GM21786 (cell line): Measurements from ENCODE around the gene WDR76.

ENCODE experiments used
- ATAC-seq: cut with Tn5 transposase; IDR thresholded peaks from one replicate; pipeline ENCODE4 v1.9.1; 2021; ENCODE audit not compliant: unreplicated experiment

WDR76 gene

DNA sequence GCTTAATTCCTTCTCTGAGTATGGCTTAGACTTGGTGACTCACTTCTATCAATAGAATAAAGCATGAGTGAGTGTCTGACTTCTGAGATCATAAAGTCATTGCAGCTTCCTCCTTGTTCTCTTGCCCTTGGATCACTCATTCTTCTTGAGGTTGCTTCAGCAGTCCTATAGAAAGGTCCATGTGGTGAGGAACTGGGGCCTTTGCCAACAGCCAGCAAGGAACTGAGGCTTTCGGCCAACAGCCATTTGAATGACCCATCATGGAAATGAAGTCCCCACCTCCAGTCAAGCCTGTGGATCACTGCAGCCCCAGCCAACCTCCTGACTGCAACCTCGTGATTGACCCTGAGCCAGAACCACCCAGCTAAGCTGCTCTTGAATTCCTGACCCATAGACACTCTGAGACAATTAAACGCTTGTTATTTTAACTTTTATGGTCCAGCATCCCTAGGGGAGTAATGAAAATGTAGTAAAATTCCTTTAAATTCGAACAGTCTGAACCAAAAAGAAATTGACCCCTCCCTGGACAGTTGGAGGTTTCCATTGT is 84.5 kb downstream of the WDR76 start:
- ATAC-seq = no peak

DNA sequence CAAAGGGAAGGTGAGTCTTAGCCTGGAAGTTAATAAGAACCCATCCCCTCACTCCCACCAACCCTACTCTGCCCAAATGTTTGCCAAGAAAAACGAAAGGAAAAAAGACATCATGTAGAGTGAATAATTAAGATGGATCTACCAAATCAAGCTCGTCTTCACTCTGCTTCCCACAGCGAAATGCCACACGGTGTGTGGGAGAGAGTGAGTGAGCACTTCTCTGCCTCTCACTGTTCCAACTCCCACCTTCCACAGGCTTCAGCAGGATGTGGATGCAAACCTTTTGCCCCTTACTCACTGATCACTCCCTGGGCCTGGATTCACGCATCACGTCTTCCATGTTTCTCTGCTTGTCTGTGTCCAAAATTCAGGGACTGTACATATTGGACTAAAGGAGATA is 85.4 kb downstream of the WDR76 start:
- no peak for ATAC-seq

DNA sequence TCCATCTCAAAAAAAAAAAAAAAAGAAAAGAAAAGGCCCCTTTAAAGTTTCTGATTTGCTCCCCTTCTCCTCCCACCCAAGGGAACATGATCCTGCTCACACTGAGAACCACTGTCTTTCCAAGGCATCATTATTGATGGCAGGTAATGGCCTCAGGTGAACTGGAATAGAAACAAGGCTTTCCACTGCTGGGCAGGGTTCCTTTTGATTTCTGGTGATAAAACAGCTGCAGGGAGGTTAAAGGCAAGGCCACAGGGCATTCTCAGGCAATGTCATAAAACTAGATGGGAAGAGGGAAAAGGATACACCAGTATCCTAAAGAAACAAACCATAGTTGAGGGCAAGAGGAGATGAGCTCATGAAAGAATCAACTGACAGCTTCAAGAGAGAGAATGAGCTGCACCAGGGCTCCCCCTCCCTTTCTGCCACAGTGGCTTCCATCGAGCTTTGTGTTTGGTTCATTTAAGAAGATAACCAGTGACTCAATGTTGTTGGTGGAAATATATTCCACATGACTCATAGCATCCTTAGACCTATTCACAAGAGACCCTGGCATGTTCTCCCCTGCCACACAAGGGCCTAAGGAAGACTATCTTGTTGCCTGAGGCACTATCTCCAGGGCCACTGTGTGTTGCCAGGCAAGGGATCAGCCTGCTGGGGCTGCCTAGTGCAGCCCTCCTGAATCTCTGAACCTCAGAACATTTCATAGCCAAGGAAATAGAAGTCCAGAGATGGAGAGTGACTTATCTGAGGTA is 86.4 kb downstream of the WDR76 start:
- ATAC-seq = no peak

DNA sequence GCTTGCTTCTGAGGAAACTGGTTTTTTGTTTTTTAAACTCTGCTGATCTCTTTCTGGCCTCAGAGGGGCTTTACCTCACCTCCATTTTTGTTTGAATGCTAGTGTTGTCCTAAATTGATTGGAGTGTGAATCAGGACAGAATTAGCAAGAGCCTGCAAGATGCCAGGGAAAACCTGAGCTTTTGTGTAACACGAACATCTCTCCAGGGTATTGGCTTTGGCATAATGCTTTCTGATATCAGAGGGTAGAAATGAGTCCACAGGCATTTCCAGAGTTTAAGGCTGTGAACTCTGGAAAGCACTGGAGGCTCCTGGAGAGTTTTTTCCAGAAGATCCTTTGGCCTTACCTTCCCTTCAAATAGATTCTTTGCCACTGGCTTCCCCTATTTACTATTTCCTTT is 87.1 kb downstream of the WDR76 start:
- no peak for ATAC-seq

DNA sequence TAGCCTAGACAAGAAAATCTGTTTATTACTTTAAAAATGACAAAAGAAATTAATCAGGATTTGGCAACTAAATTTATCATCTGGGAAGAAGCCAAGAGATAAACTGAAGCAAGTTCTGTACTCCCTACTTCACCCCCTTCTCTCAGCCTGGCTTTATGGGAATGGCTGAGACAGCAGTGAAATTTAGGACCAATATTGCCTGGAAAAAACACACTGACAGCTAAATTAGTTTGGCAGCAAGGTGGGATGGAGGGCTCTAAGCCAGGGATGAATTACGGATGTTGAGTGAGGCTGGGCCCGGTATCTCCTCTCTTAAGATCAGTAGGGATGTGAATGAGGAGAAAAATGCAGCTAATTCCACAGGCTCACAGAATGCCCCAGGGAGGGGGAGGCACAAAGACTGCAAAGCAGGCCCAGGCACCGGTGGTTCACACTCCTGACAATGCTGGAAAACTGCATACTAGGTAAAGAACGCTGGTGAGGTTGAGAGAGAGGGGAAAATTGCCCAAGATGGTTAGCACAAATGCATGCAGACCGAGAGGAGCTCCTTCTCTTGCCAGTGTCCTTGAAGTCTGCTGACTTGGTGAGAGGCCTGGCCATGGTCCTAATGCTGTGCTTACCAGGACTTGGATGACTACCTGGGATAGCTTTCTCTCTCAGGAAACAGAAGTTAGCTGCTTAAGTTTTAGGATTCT is 89.0 kb downstream of the WDR76 start:
- no peak for ATAC-seq

DNA sequence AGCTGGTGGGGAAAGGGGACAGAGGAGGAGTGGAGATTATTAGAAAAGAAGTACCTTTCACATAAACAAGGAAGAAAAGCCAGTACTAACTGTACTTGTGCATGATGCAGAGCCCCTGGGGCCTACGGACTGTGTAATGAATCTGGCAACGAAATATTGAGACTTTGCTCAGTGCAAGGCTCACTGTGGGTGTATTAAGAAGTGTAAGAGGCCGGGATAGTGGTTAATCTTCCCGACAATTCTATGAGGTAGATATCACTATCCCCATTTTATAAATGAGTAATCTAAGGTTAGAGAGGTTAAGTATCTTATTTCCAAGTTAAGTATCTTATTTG is 89.5 kb downstream of the WDR76 start:
- no peak for ATAC-seq
